Lower leg skin (tissue), 4 donors: Measurements from ENCODE around the gene DNAH8. TPM values are rescaled to one million over a fixed set of nuclear protein-coding genes. Genes with fewer than 3 reads are reported as not detected.

Experiments used
- DNase-seq, 2 donors: peaks; one replicate each; pipeline ENCODE4 v3.0.0-alpha.2; 2019; ENCODE audit warnings: low spot score in 2 of 2
- H3K4me3 ChIP-seq: fragments of 200-600 bp; sonication (generic); 2 replicates; pipeline ENCODE4 v1.5.1; 2017; ENCODE audit warnings: mild to moderate bottlenecking, low read depth; ENCODE audit not compliant: poor library complexity, severe bottlenecking
- CTCF ChIP-seq, 3 donors: fragments of 450-650 bp; IDR thresholded peaks; one replicate each; pipeline ENCODE4 v1.5.1; 2016; ENCODE audit warnings: antibody characterized with exemption in 3 of 3, mild to moderate bottlenecking in 3 of 3, moderate library complexity in 2 of 3
- POLR2A ChIP-seq, 2 donors: fragments of 450-650 bp; IDR thresholded peaks; one replicate each; pipeline ENCODE4 v1.6.1; 2016 to 2017; ENCODE audit warnings: antibody characterized with exemption in 2 of 2, mild to moderate bottlenecking in 1 of 2, moderate library complexity in 1 of 2
- WGBS, 2 donors: methylation state at CpG; one replicate each; pipeline ENCODE4 v1.1.5; 2018; 5-methylcytosine and 5-hydroxymethylcytosine counted together
- intact Hi-C: fragments of 100-400 bp; cut with DNase I; formaldehyde crosslinking; loops from one replicate; pipeline ENCODE4 v1.15.0; 2023; ENCODE audit warnings: low total_unique reads
- total RNA-seq, 4 donors: library from RNA; depleted of rRNA; stranded (reverse); fragments of >200 nt; gene quantifications; one replicate each; pipeline ENCODE4 v1.1.0, GENCODE V29; 2016

Gene DNAH8
- total RNA-seq, 4 donors from 2014 or later = 0.02 to 0.19 (median 0.08) TPM

- intact Hi-C loops = no loop called here
- DNase-seq = no peak
- TF ChIP-seq POLR2A (IDR thresholded peaks at IDR 0.05) (no peak), CTCF (IDR thresholded peaks at IDR 0.05) (no peak)
- 75 to 89% methylated on average over 5 of the region's 5 CpGs for WGBS, 2 donors
- H3K4me3 ChIP-seq = no peak overlapping the region
These were observed 281.6 kb downstream of the DNAH8 start for GRCh38 chr6:38996676-38997075.

- WGBS, 2 donors = 7 to 22% methylated on average over 2 of the region's 2 CpGs
- TF ChIP-seq CTCF (IDR thresholded peaks at IDR 0.05) = no peak
- TF ChIP-seq POLR2A (IDR thresholded peaks at IDR 0.05) = no peak
- H3K4me3 ChIP-seq = no peak overlapping the region
- intact Hi-C loops = no loop called here
- no peak for DNase-seq
These were observed 282.1 kb downstream of the DNAH8 start for GRCh38 chr6:38997128-38997761.

GRCh38 chr6:39003072-39003471 lies 288.0 kb downstream of the DNAH8 start:
- intact Hi-C loops = no loop called here
- no peak overlapping the region for H3K4me3 ChIP-seq
- WGBS, 2 donors = 7 to 10% methylated on average over 3 of the region's 3 CpGs
- DNase-seq = no peak
- TF ChIP-seq POLR2A (IDR thresholded peaks at IDR 0.05) = no peak
- no peak for TF ChIP-seq CTCF (IDR thresholded peaks at IDR 0.05)

GRCh38 chr6:39003492-39003891 lies 288.4 kb downstream of the DNAH8 start:
- no peak overlapping the region for H3K4me3 ChIP-seq
- 81 to 89% methylated on average over 1 of the region's 1 CpG for WGBS, 2 donors
- DNase-seq = no peak
- intact Hi-C loops = no loop called here
- TF ChIP-seq CTCF (IDR thresholded peaks at IDR 0.05) (no peak), POLR2A (IDR thresholded peaks at IDR 0.05) (no peak)

- DNase-seq = no peak
- 36 to 46% methylated on average over 2 of the region's 2 CpGs for WGBS, 2 donors
- no peak overlapping the region for H3K4me3 ChIP-seq
- intact Hi-C loops = no loop called here
- no peak for TF ChIP-seq POLR2A (IDR thresholded peaks at IDR 0.05)
- no peak for TF ChIP-seq CTCF (IDR thresholded peaks at IDR 0.05)
These were observed 289.7 kb downstream of the DNAH8 start for GRCh38 chr6:39004801-39005200.

GRCh38 chr6:39005774-39006173 lies 290.7 kb downstream of the DNAH8 start:
- WGBS, 2 donors = 70 to 82% methylated on average over 3 of the region's 3 CpGs
- no peak for DNase-seq
- intact Hi-C loops = no loop called here
- H3K4me3 ChIP-seq = no peak overlapping the region
- TF ChIP-seq CTCF (IDR thresholded peaks at IDR 0.05) (no peak), POLR2A (IDR thresholded peaks at IDR 0.05) (no peak)
